ENCODE results near the gene BRAF.

DNA sequence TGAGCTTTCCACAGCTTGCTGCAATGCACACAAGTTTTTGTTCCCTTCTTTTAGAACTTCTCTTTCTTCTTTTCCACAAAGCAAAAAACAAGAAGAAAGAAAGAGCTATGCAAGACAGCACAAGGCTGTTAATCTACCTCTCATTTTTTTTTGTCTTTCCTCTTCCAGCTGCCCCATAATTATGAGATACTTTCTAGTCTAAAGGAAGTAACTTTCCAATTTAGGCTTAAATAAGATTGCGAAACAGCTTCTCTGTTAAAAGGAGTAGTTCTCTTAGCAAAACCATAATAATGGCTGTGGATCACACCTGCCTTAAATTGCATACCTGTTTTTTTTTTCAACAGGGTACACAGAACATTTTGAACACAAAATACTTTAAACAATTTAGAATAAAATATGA is 172.2 kb downstream of the BRAF start:
- TF ChIP-seq, protein P1, sequence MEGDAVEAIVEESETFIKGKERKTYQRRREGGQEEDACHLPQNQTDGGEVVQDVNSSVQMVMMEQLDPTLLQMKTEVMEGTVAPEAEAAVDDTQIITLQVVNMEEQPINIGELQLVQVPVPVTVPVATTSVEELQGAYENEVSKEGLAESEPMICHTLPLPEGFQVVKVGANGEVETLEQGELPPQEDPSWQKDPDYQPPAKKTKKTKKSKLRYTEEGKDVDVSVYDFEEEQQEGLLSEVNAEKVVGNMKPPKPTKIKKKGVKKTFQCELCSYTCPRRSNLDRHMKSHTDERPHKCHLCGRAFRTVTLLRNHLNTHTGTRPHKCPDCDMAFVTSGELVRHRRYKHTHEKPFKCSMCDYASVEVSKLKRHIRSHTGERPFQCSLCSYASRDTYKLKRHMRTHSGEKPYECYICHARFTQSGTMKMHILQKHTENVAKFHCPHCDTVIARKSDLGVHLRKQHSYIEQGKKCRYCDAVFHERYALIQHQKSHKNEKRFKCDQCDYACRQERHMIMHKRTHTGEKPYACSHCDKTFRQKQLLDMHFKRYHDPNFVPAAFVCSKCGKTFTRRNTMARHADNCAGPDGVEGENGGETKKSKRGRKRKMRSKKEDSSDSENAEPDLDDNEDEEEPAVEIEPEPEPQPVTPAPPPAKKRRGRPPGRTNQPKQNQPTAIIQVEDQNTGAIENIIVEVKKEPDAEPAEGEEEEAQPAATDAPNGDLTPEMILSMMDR (IDR thresholded peaks at IDR 0.05), result no peak
- no peak for TF ChIP-seq POLR2A (IDR thresholded peaks at IDR 0.05)

All from heart left ventricle (tissue), 13 donors.